Lower lobe of right lung (tissue), 2 donors: ENCODE results near the gene CNTN4. TPM values are rescaled to one million over a fixed set of nuclear protein-coding genes. Genes with fewer than 3 reads are reported as not detected.
A peak's percentile ranks its signal among the peaks of the same experiment; 100 is the strongest.

ENCODE experiments used
- ATAC-seq, 2 donors: fragments of 200-7000 bp; cut with Tn5 transposase; one replicate each; pipeline ENCODE4 v1.9.1; 2020 to 2022; ENCODE audit warnings: mild to moderate bottlenecking in 2 of 2, moderate library complexity in 2 of 2
- DNase-seq: peaks from one replicate; pipeline ENCODE4 v3.0.0-alpha.2; 2020
- H3K27ac ChIP-seq: fragments of 200-600 bp; one replicate; pipeline ENCODE4 v1.8.0; 2022
- H3K27me3 ChIP-seq: fragments of 200-600 bp; one replicate; pipeline ENCODE4 v1.8.0; 2022; ENCODE audit warnings: low read depth
- H3K36me3 ChIP-seq: fragments of 200-600 bp; one replicate; pipeline ENCODE4 v1.8.0; 2022; ENCODE audit warnings: mild to moderate bottlenecking
- H3K4me1 ChIP-seq: fragments of 200-600 bp; one replicate; pipeline ENCODE4 v1.8.0; 2022
- H3K4me3 ChIP-seq: fragments of 200-600 bp; one replicate; pipeline ENCODE4 v1.8.0; 2022; ENCODE audit warnings: mild to moderate bottlenecking
- H3K9me3 ChIP-seq: fragments of 200-600 bp; one replicate; pipeline ENCODE4 v1.8.0; 2022
- CTCF ChIP-seq: fragments of 200-600 bp; IDR thresholded peaks from one replicate; pipeline ENCODE4 v1.8.0; 2022; ENCODE audit warnings: antibody characterized with exemption, mild to moderate bottlenecking
- intact Hi-C: fragments of 100-400 bp; cut with DNase I; formaldehyde crosslinking; loops from one replicate; pipeline ENCODE4 v1.11.0; 2022
- total RNA-seq: library from RNA; stranded (reverse); fragmentation: NEBNext Ultra II Directional; extraction: Animal tissue kit (Norgen Biotek cat#: 25700); gene quantifications from one replicate; pipeline ENCODE4 v1.2.1, GENCODE V29; 2021
- donor health status: DM: no; HTN: yes; CAD: no; lungs with severe emphysema.

CNTN4 gene
- total RNA-seq, 1 donor from 2014 or later: 10.4 TPM

- intact Hi-C loops: no loop called here
- Histone ChIP-seq H3K4me3 (no peak overlapping the region), H3K9me3 (no peaks in the 10 kb centered on the region), H3K4me1 (no peaks in the 10 kb centered on the region), H3K27me3 (no peaks in the 10 kb centered on the region), H3K27ac (no peak overlapping the region), H3K36me3 (no peaks in the 10 kb centered on the region)
- DNase-seq (no peak), ATAC-seq (no peak)
- no peak for TF ChIP-seq CTCF
These were observed 895.1 kb downstream of the CNTN4 start for GRCh38 chr3:2993736-2994135.

GRCh38 chr3:2995195-2995594, 896.5 kb downstream of the CNTN4 start:
- Histone ChIP-seq H3K9me3 (no peaks in the 10 kb centered on the region), H3K27me3 (no peaks in the 10 kb centered on the region), H3K4me1 (no peaks in the 10 kb centered on the region), H3K36me3 (no peaks in the 10 kb centered on the region), H3K4me3 (no peak overlapping the region), H3K27ac (no peak overlapping the region)
- intact Hi-C loops: no loop called here
- no peak for TF ChIP-seq CTCF
- no peak for ATAC-seq
- no peak for DNase-seq

- Histone ChIP-seq H3K4me1 (no peaks in the 10 kb centered on the region), H3K9me3 (no peaks in the 10 kb centered on the region), H3K27me3 (no peaks in the 10 kb centered on the region), H3K27ac (no peak overlapping the region), H3K36me3 (no peaks in the 10 kb centered on the region), H3K4me3 (no peak overlapping the region)
- intact Hi-C loops: no loop called here
- ATAC-seq: no peak
- no peak for TF ChIP-seq CTCF
- no peak for DNase-seq
These were observed 906.6 kb downstream of the CNTN4 start for GRCh38 chr3:3005146-3005744.

- DNase-seq (no peak), ATAC-seq (peak; percentile 37 to 53)
- intact Hi-C loops: no loop called here
- no peaks in the 10 kb centered on the region for H3K36me3 ChIP-seq
- TF ChIP-seq CTCF: no peak
- no peak overlapping the region for H3K4me3 ChIP-seq
- no peaks in the 10 kb centered on the region for H3K27me3 ChIP-seq
- H3K4me1 ChIP-seq: peaks cover 15% of the 10 kb centered on the region
- H3K9me3 ChIP-seq: no peaks in the 10 kb centered on the region
- no peak overlapping the region for H3K27ac ChIP-seq
These were observed 914.8 kb downstream of the CNTN4 start for GRCh38 chr3:3013317-3014052.

- peak; percentile 53 for TF ChIP-seq CTCF
- Histone ChIP-seq H3K4me1 (peaks cover 15% of the 10 kb centered on the region), H3K9me3 (no peaks in the 10 kb centered on the region), H3K27me3 (no peaks in the 10 kb centered on the region), H3K4me3 (no peak overlapping the region), H3K36me3 (no peaks in the 10 kb centered on the region), H3K27ac (no peak overlapping the region)
- peak; percentile 78 to 91 for ATAC-seq
- intact Hi-C loops: no loop called here
- DNase-seq: no peak
These were observed 916.8 kb downstream of the CNTN4 start for GRCh38 chr3:3015185-3016089.
